H9 (cell line): ENCODE results near the gene CEACAM4. TPM values are rescaled to one million over a fixed set of nuclear protein-coding genes. Genes with fewer than 3 reads are reported as not detected.
A peak's percentile ranks its signal among the peaks of the same experiment; 100 is the strongest.

ENCODE experiments used
- DNase-seq: peaks from one replicate; pipeline ENCODE4 v3.0.0-alpha.2; 2017
- H2AFZ ChIP-seq: one replicate; pipeline ENCODE4 v1.6.1; 2013; ENCODE audit warnings: mild to moderate bottlenecking, low read length, control low read depth, moderate library complexity
- H2AK5ac ChIP-seq: 2 replicates; pipeline ENCODE4 v1.6.1; 2013; ENCODE audit warnings: low read length, control low read depth, mixed read lengths; ENCODE audit not compliant: insufficient read length
- H2BK120ac ChIP-seq: one replicate; pipeline ENCODE4 v1.6.1; 2013; ENCODE audit warnings: low read depth, mild to moderate bottlenecking, low read length, control low read depth, inconsistent platforms; ENCODE audit not compliant: poor library complexity, severe bottlenecking
- H2BK12ac ChIP-seq: 2 replicates; pipeline ENCODE4 v1.6.1; 2013; ENCODE audit warnings: low read length, control low read depth, mixed read lengths, low read depth; ENCODE audit not compliant: insufficient read length
- H2BK15ac ChIP-seq: 2 replicates; pipeline ENCODE4 v1.6.1; 2013; ENCODE audit warnings: low read depth, low read length, control low read depth
- H2BK20ac ChIP-seq: one replicate; pipeline ENCODE4 v1.6.1; 2013; ENCODE audit warnings: low read depth, mild to moderate bottlenecking, low read length, control low read depth, inconsistent platforms; ENCODE audit not compliant: poor library complexity, severe bottlenecking
- H2BK5ac ChIP-seq: 2 replicates; pipeline ENCODE4 v1.6.1; 2013; ENCODE audit warnings: low read length, control low read depth, mixed read lengths; ENCODE audit not compliant: insufficient read length
- H3K14ac ChIP-seq: 2 replicates; pipeline ENCODE4 v1.6.1; 2013; ENCODE audit warnings: low read length, control low read depth; ENCODE audit not compliant: insufficient read depth
- H3K18ac ChIP-seq: 2 replicates; pipeline ENCODE4 v1.6.1; 2013; ENCODE audit warnings: low read depth, mild to moderate bottlenecking, mixed read lengths, low read length, control low read depth; ENCODE audit not compliant: insufficient read length
- H3K23ac ChIP-seq: 2 replicates; pipeline ENCODE4 v1.6.1; 2013; ENCODE audit warnings: low read length, control low read depth, mixed read lengths, low read depth; ENCODE audit not compliant: insufficient read length
- H3K23me2 ChIP-seq: 2 replicates; pipeline ENCODE4 v1.6.1; 2013; ENCODE audit warnings: low read depth, mild to moderate bottlenecking, mixed read lengths, low read length, control low read depth; ENCODE audit not compliant: insufficient read length, poor library complexity, severe bottlenecking
- H3K27ac ChIP-seq: 2 replicates; pipeline ENCODE4 v1.5.1; 2013; ENCODE audit warnings: low read length, control low read depth, mixed read lengths, low read depth; ENCODE audit not compliant: insufficient read length
- H3K27me3 ChIP-seq: 2 replicates; pipeline ENCODE4 v1.6.1; 2013; ENCODE audit warnings: low read length, control low read depth, inconsistent platforms; ENCODE audit not compliant: insufficient read depth
- H3K4ac ChIP-seq: 2 replicates; pipeline ENCODE4 v1.6.1; 2013; ENCODE audit warnings: low read depth, mild to moderate bottlenecking, control low read depth, inconsistent platforms, low read length, moderate library complexity
- H3K4me1 ChIP-seq: 2 replicates; pipeline ENCODE4 v1.6.1; 2013; ENCODE audit warnings: low read length, control low read depth, inconsistent platforms; ENCODE audit not compliant: insufficient read depth
- H3K4me2 ChIP-seq: 2 replicates; pipeline ENCODE4 v1.6.1; 2013; ENCODE audit warnings: low read length, control low read depth, mixed read lengths; ENCODE audit not compliant: insufficient read length, insufficient read depth
- H3K56ac ChIP-seq: 2 replicates; pipeline ENCODE4 v1.6.1; 2013; ENCODE audit warnings: low read depth, mild to moderate bottlenecking, mixed read lengths, low read length, control low read depth; ENCODE audit not compliant: insufficient read length
- H3K79me1 ChIP-seq: 2 replicates; pipeline ENCODE4 v1.6.1; 2013; ENCODE audit warnings: low read depth, mild to moderate bottlenecking, moderate library complexity, low read length, control low read depth, inconsistent platforms; ENCODE audit not compliant: insufficient read depth, poor library complexity, severe bottlenecking
- H3K79me2 ChIP-seq: 2 replicates; pipeline ENCODE4 v1.6.1; 2013; ENCODE audit warnings: low read length, control low read depth, inconsistent platforms; ENCODE audit not compliant: insufficient read depth
- H3K9ac ChIP-seq: 2 replicates; pipeline ENCODE4 v1.6.1; 2013; ENCODE audit warnings: low read length, control low read depth, mixed read lengths; ENCODE audit not compliant: insufficient read length; ENCODE audit errors: extremely low read depth
- H3K9me3 ChIP-seq: one replicate; pipeline ENCODE4 v1.6.1; 2013; ENCODE audit warnings: low read depth, low read length, inconsistent platforms; ENCODE audit not compliant: control insufficient read depth
- H3T11ph ChIP-seq: one replicate; pipeline ENCODE4 v1.6.1; 2013; ENCODE audit warnings: mild to moderate bottlenecking, low read length, control low read depth, inconsistent platforms
- H4K20me1 ChIP-seq: one replicate; pipeline ENCODE4 v1.6.1; 2013; ENCODE audit not compliant: control insufficient read depth, insufficient read length, insufficient read depth
- H4K5ac ChIP-seq: 2 replicates; pipeline ENCODE4 v1.6.1; 2013; ENCODE audit warnings: low read depth, mild to moderate bottlenecking, mixed read lengths, low read length, control low read depth; ENCODE audit not compliant: insufficient read length
- H4K8ac ChIP-seq: replicated peaks from 2 replicates; pipeline ENCODE4 v1.6.1; 2013; ENCODE audit warnings: low read length, control low read depth, mixed read lengths, low read depth; ENCODE audit not compliant: insufficient read length
- H4K91ac ChIP-seq: 2 replicates; pipeline ENCODE4 v1.6.1; 2013; ENCODE audit warnings: low read depth, mild to moderate bottlenecking, moderate library complexity, mixed read lengths, low read length, control low read depth; ENCODE audit not compliant: insufficient read length
- H3K27ac Mint-ChIP-seq, 3 experiments: 2 replicates in 2 of 3; 3 replicates in 1 of 3; pipeline ENCODE4 v1.8.0; 2020 to 2021; ENCODE audit warnings: mixed read lengths in 3 of 3, mild to moderate bottlenecking in 1 of 3, moderate library complexity in 1 of 3
- H3K27me3 Mint-ChIP-seq: 2 replicates; pipeline ENCODE4 v1.8.0; 2021; ENCODE audit warnings: low read depth, mild to moderate bottlenecking, moderate library complexity, mixed read lengths
- H3K36me3 Mint-ChIP-seq, 3 experiments: 2 replicates in 2 of 3; 3 replicates in 1 of 3; pipeline ENCODE4 v1.8.0; 2020 to 2021; ENCODE audit warnings: low read depth in 3 of 3, mixed read lengths in 3 of 3; ENCODE audit not compliant: insufficient read depth in 1 of 3
- H3K4me1 Mint-ChIP-seq, 2 experiments: 2 replicates each; pipeline ENCODE4 v1.8.0; 2020; ENCODE audit warnings: mixed read lengths in 2 of 2
- H3K4me3 Mint-ChIP-seq, 2 experiments: 2 replicates in 1 of 2; 3 replicates in 1 of 2; pipeline ENCODE4 v1.8.0; 2020 to 2021; ENCODE audit warnings: mild to moderate bottlenecking in 2 of 2, mixed read lengths in 2 of 2, moderate library complexity in 1 of 2
- H3K9me3 Mint-ChIP-seq, 2 experiments: 2 replicates in 1 of 2; 3 replicates in 1 of 2; pipeline ENCODE4 v1.8.0; 2020; ENCODE audit warnings: mild to moderate bottlenecking in 2 of 2, mixed read lengths in 2 of 2, moderate library complexity in 1 of 2
- CTCF ChIP-seq: fragments of 200-600 bp; sonication (generic); conservative IDR thresholded peaks from 3 replicates; pipeline ENCODE4 v1.8.0; 2021; ENCODE audit warnings: antibody characterized with exemption, mild to moderate bottlenecking
- WGBS: extraction: QIAGEN DNeasy Blood & Tissue Kit; methylation state at CpG from one replicate; pipeline ENCODE4 v1.1.7; 2013; ENCODE audit warnings: missing lambda C conversion rate, low lambda C conversion rate, mixed read lengths; ENCODE audit not compliant: insufficient read length; ENCODE audit errors: extremely low coverage; 5-methylcytosine and 5-hydroxymethylcytosine counted together
- total RNA-seq: library from RNA; stranded (reverse); gene quantifications from 2 replicates; pipeline ENCODE4 v1.2.1, GENCODE V29; 2021

The CEACAM4 gene
- total RNA-seq, 1 experiment from 2014 or later, result not detected

- peaks cover 80 to 98% of the 10 kb centered on the region in 2 experiments for H3K9me3 Mint-ChIP-seq
- Histone ChIP-seq H2AFZ (no peak overlapping the region), H2AK5ac (no peak overlapping the region), H2BK15ac (no peak overlapping the region), H2BK12ac (no peak overlapping the region), H4K91ac (no peak overlapping the region), H3K18ac (no peak overlapping the region), H4K20me1 (no peaks in the 10 kb centered on the region), H2BK120ac (no peak overlapping the region), H3K27ac (no peak overlapping the region), H3K23ac (no peak overlapping the region), H4K8ac (no peak overlapping the region), H3K27me3 (no peaks in the 10 kb centered on the region), H3T11ph (no peak overlapping the region), H3K56ac (no peak overlapping the region), H3K4ac (no peak overlapping the region), H3K9ac (no peak overlapping the region), H4K5ac (no peak overlapping the region), H3K4me2 (no peak overlapping the region), H2BK20ac (no peak overlapping the region), H2BK5ac (no peak overlapping the region), H3K4me1 (no peaks in the 10 kb centered on the region), H3K79me1 (no peaks in the 10 kb centered on the region), H3K23me2 (no peaks in the 10 kb centered on the region), H3K79me2 (no peaks in the 10 kb centered on the region), H3K9me3 (peaks cover 67% of the 10 kb centered on the region), H3K14ac (no peak overlapping the region)
- H3K27me3 Mint-ChIP-seq, result peaks cover 2% of the 10 kb centered on the region
- peaks cover 4 to 19% (median 8%) of the 10 kb centered on the region in 3 experiments; a peak in 5 of 7 replicates for H3K36me3 Mint-ChIP-seq
- no peak overlapping the region for H3K4me3 Mint-ChIP-seq
- no CpG with 5 or more reads among the region's 4 CpGs for whole genome bisulfite sequencing
- no peak overlapping the region for H3K27ac Mint-ChIP-seq
- no peak for TF ChIP-seq CTCF
- DNase-seq, result peak; percentile 7
- no peaks in the 10 kb centered on the region for H3K4me1 Mint-ChIP-seq
These were observed 3.5 kb downstream of the CEACAM4 start for GRCh38 chr19:41623360-41623759.
